GM10248 (cell line): ENCODE results near the gene CHDH.

ENCODE experiments used
- CTCF ChIA-PET: fragments of 300-600 bp; sonication (Branson Sonifier 250); formaldehyde crosslinking; extraction: SDS; loops from one replicate; lab custom pipeline; 2021; ENCODE audit warnings: antibody characterized with exemption; lab: Yijun Ruan, JAX
- POLR2A ChIA-PET: fragments of 350-650 bp; sonication (Branson Sonifier 250); formaldehyde crosslinking; extraction: SDS; loops from one replicate; lab custom pipeline; 2020; ENCODE audit warnings: antibody characterized with exemption; lab: Yijun Ruan, JAX
- DNase-seq: peaks from one replicate; pipeline ENCODE4 v3.0.0; 2012; ENCODE audit errors: extremely low spot score
- TF ChIP-seq, protein P1 (sequence below): IDR thresholded peaks from 2 replicates; pipeline ENCODE4 v1.5.1; 2012; ENCODE audit warnings: mild to moderate bottlenecking, low read depth; ENCODE audit errors: extremely low read depth, missing control alignments, control extremely low read depth

Gene CHDH

DNA sequence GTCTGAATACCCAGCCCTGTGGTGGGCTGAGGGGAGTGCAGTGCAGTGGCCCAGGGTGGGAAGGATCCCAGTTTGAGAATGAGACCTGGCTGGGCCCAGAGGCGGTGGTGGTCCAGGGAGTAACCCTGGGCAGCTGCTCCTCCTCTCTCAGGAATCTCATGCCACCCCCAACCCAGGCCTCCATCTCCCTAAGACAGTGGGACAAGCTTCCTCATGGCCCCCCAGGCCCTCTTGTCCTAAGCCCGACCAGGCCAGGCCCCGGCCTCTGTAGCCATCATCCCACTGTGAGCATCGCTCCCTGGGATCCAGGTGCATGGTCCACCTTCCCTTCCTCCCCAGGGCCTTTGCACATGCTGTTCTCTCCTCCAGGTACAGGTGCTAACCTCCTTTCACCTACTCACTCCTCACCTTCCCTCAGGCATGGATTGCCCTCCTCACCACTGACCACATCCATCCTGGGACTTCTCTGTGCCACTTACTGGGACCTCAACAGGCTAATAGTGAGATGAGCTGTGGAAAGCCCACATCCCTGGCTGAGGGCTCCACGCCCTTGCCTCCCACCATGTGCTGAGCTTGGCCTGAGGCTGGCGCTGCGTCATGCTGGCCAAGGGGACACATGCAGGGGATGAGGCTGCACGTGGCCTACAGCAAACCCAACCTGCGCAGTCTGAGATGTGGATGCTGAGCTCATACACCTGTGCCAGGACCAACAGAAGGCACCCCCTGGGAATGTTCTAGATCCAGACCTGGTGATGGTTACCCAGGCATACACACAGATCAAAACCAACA lies 9.9 kb downstream of the CHDH start:
- TF ChIP-seq, protein P1, sequence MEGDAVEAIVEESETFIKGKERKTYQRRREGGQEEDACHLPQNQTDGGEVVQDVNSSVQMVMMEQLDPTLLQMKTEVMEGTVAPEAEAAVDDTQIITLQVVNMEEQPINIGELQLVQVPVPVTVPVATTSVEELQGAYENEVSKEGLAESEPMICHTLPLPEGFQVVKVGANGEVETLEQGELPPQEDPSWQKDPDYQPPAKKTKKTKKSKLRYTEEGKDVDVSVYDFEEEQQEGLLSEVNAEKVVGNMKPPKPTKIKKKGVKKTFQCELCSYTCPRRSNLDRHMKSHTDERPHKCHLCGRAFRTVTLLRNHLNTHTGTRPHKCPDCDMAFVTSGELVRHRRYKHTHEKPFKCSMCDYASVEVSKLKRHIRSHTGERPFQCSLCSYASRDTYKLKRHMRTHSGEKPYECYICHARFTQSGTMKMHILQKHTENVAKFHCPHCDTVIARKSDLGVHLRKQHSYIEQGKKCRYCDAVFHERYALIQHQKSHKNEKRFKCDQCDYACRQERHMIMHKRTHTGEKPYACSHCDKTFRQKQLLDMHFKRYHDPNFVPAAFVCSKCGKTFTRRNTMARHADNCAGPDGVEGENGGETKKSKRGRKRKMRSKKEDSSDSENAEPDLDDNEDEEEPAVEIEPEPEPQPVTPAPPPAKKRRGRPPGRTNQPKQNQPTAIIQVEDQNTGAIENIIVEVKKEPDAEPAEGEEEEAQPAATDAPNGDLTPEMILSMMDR: no peak
- DNase-seq: no peak
- CTCF ChIA-PET: interaction anchor here (0.6 to 1.4 kb wide), 3 partner anchors 10 to 20 kb away, joined by 3 read pairs; no protein-coding TSS in a partner anchor
- POLR2A ChIA-PET: no interaction called here

DNA sequence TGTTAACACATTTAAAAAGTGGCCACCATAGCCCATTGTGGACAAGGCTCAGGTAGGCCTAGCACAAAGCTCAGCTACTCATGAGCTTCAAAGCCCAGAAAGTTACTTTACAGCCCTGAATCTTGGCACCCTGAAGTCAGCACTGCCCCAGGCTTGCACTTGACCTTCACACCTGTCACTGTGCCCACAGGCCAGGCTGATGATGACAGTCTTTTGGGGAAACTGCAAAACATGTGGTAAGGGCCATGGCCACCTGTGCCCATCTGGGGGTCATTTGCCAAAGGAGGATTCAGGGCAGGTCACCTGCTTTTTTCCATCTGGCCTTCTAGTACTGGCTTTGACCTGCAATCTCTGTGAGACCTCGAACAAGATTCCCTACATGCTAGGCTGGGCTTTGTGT lies 11.0 kb downstream of the CHDH start:
- TF ChIP-seq, protein P1: no peak
- no peak for DNase-seq
- ChIA-PET POLR2A (no interaction called here), CTCF (interaction anchor here (1.1 to 1.4 kb wide), 2 partner anchors 11 to 14 kb away, joined by 3 read pairs; no protein-coding TSS in a partner anchor)

DNA sequence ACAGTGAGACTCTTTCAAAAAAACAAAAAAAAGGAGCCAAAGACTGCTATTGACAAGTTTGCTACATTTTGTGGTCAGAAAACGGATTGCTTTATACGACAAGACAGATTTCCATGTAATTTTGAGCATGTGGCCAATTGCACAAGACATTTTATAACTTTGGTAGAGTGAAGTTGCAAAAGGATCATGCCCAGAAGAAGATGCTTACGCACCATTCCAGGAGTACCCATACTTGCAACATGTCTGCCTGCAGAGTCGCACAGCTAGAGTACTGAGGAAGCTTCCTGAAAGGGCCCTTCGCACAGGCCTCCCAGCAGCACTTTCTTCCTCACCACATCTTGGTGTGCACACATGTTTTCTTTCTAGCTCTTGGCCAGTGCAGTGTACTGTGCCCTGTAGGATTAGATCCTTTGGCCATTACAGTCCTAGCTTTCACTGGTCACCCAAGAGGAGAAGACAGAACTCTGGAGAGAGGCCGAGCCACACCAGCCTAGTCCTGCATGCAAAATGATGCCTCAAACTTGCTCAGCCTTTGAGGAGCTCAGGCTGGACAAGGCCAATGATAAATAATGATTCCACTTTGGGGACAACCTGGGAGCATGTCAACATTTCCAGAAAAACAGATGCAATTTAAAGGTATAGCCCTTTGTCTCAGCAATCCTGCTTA lies 11.7 kb downstream of the CHDH start:
- TF ChIP-seq, protein P1: no peak
- no peak for DNase-seq
- POLR2A ChIA-PET: no interaction called here
- CTCF ChIA-PET: interaction anchor here (1.4 kb wide), 1 partner anchor 13 kb away, joined by 3 read pairs; no protein-coding TSS in a partner anchor

DNA sequence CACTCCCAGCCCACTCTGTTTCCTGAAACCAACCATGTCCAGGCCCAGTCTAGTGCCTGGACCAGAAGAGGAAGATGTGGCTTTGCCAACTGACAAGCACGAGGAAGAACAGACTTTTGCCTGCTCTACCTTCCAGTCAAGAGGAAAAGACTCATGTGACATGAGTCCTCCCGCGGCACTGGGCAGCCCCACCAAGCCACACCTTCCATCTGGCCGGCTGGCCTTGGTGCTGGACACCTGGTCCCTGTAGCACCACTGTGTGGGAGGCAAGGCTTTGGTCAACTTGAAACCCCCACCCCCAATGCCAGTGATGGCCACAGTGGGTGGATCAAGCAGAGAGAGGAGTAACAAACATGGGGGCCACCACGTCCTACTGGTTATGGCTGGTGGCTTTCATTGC lies 12.5 kb downstream of the CHDH start:
- ChIA-PET POLR2A (no interaction called here), CTCF (no interaction called here)
- TF ChIP-seq, protein P1: no peak
- no peak for DNase-seq

DNA sequence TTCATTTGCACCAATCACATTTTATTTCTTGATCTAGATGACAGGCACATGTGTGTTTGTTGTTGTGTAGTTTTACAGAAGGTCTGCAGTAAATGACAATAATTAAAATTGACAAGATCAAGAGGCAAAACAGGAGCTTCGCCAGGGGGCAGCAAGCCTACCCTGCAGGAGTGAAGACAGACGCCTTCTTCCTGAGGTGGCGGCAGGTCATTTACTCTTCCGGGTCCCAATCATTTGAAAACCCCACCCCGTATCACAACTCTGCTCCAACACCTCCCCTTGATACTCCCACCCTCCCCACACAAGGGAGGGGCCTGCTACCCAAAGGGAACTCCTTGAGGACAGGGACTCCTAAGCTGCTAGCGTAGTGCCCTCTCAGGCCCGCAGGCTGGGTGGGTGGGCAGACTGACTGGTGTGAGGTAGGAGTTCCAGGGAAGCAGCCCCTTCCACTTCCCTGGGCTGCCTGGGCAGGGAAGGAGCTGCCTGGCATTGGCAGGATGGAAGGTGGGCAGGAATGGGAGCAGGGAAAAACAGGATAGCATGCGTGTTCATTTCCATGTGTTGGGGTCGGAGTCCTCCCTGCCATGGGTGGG lies 13.1 kb downstream of the CHDH start:
- no peak for DNase-seq
- ChIA-PET CTCF (no interaction called here), POLR2A (no interaction called here)
- TF ChIP-seq, protein P1: no peak

DNA sequence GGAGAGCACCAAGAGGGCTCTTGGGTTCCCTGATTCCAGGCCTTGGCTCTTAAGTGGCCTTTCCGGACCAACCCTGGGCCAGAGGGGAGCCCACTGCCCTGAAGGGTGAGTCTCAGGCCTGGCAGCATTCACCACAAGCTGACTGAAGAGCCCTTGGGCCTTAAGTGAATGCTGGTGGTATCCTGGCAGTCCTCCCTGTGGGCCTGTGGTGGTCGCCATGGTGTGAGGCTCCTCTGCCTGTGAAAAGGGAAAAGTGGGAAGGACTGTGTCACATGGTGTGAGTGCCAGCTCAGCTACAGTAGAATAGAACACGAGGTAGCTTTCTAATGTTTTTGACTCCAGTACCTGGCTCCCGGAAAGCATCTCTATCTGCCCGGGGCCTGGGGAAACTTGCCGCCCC lies 15.3 kb downstream of the CHDH start:
- CTCF ChIA-PET: no interaction called here
- TF ChIP-seq, protein P1: no peak
- no peak for DNase-seq
- POLR2A ChIA-PET: no interaction called here
